Naive thymus-derived CD8-positive, alpha-beta T cell (primary cell): ENCODE measurements around the gene PLSCR2. TPM values are rescaled to one million over a fixed set of nuclear protein-coding genes. Genes with fewer than 3 reads are reported as not detected.
A peak's percentile ranks its signal among the peaks of the same experiment; 100 is the strongest.

Experiments
- ATAC-seq, 2 donors: fragments of 150-1000 bp; cut with Tn5 transposase in 1 of 2; sonication (Bioruptor Pico), chemical (Tn5 transposase) in 1 of 2; 1 replicate in 1 of 2; 2 replicates in 1 of 2; pipeline ENCODE4 v1.10.0; 2021; ENCODE audit warnings: mild to moderate bottlenecking in 2 of 2, moderate library complexity in 2 of 2
- POLR2A ChIA-PET: fragments of 350-600 bp; sonication (Branson Sonifier 250); formaldehyde crosslinking; loops from one replicate; lab custom pipeline; 2021; ENCODE audit warnings: antibody characterized with exemption; lab: Charles Lee
- DNase-seq, 10 donors: peaks; one replicate each; pipeline versions ENCODE4 v3.0.0 to v3.0.0-alpha.2; 2020 to 2022
- H3K27ac Mint-ChIP-seq, 10 donors: one replicate each; pipeline ENCODE4 v1.8.0; 2020 to 2022; ENCODE audit warnings: mild to moderate bottlenecking in 10 of 10, mixed read lengths in 10 of 10, moderate library complexity in 4 of 10, inconsistent platforms in 1 of 10
- H3K27me3 Mint-ChIP-seq, 5 donors: one replicate each; pipeline ENCODE4 v1.8.0; 2021 to 2022; ENCODE audit warnings: mixed read lengths in 5 of 5
- H3K36me3 Mint-ChIP-seq, 3 donors: one replicate each; pipeline ENCODE4 v1.8.0; 2020 to 2022; ENCODE audit warnings: mixed read lengths in 3 of 3, mild to moderate bottlenecking in 2 of 3, inconsistent platforms in 1 of 3
- H3K4me1 Mint-ChIP-seq, 4 donors: one replicate each; pipeline ENCODE4 v1.8.0; 2021 to 2022; ENCODE audit warnings: mixed read lengths in 4 of 4
- H3K4me3 Mint-ChIP-seq, 10 donors: one replicate each; pipeline ENCODE4 v1.8.0; 2020 to 2022; ENCODE audit warnings: mild to moderate bottlenecking in 10 of 10, mixed read lengths in 10 of 10, moderate library complexity in 6 of 10, inconsistent platforms in 1 of 10
- H3K9me3 Mint-ChIP-seq, 9 donors: one replicate each; pipeline ENCODE4 v1.8.0; 2020 to 2022; ENCODE audit warnings: mixed read lengths in 9 of 9, mild to moderate bottlenecking in 3 of 9, inconsistent platforms in 1 of 9, moderate library complexity in 1 of 9
- polyA plus RNA-seq, 3 donors: library from polyadenylated mRNA; unstranded; fragments of 300-500 nt; fragmentation: Illumina TruSeq; gene quantifications; one replicate each; pipeline ENCODE4 v1.2.3, GENCODE V29; 2021
- total RNA-seq, 8 experiments: library from RNA in 2 of 8; stranded (reverse) in 2 of 8; gene quantifications; one replicate each; pipeline ENCODE4 v1.2.3 and lab custom pipeline; 2021 to 2026

Gene PLSCR2
- total and polyA plus RNA-seq, 5 experiments from 2014 or later: 0.31 to 1.2 (median 0.76) TPM; not detected in 2

GRCh38 chr3:146473726-146474125 is 4.4 kb upstream of the PLSCR2 start:
- Mint-ChIP-seq H3K4me1 (peaks cover 0 to 11% (median 7%) of the 10 kb centered on the region in 4 donors), H3K9me3 (peaks cover 0 to 2% (median 0%) of the 10 kb centered on the region in 9 donors), H3K27me3 (peaks cover 5 to 20% (median 11%) of the 10 kb centered on the region in 5 donors), H3K36me3 (no peaks in the 10 kb centered on the region), H3K27ac (no peak overlapping the region), H3K4me3 (no peak overlapping the region)
- ATAC-seq: no peak
- POLR2A ChIA-PET: no interaction called here
- DNase-seq: no peak

GRCh38 chr3:146472611-146473010 is 3.2 kb upstream of the PLSCR2 start:
- Mint-ChIP-seq H3K9me3 (no peaks in the 10 kb centered on the region), H3K27me3 (peaks cover 0 to 20% (median 7%) of the 10 kb centered on the region in 5 donors), H3K4me3 (no peak overlapping the region), H3K4me1 (peaks cover under 1 to 11% (median 8%) of the 10 kb centered on the region in 4 donors), H3K36me3 (no peaks in the 10 kb centered on the region), H3K27ac (no peak overlapping the region)
- POLR2A ChIA-PET: no interaction called here
- DNase-seq: no peak
- no peak for ATAC-seq

GRCh38 chr3:146471012-146471411 is 1.7 kb upstream of the PLSCR2 start:
- Mint-ChIP-seq H3K27ac (peak overlapping the region in 2 of 10 donors; percentile 67 to 81), H3K36me3 (no peaks in the 10 kb centered on the region), H3K4me1 (peaks cover 2 to 11% (median 8%) of the 10 kb centered on the region in 4 donors), H3K9me3 (no peaks in the 10 kb centered on the region), H3K4me3 (peak overlapping the region in 7 of 10 donors; percentile 72 to 88 (median 84)), H3K27me3 (peaks cover 0 to 20% (median 7%) of the 10 kb centered on the region in 5 donors)
- DNase-seq (no peak), ATAC-seq (no peak)
- POLR2A ChIA-PET: no interaction called here

GRCh38 chr3:146470425-146470990 is 1.1 kb upstream of the PLSCR2 start:
- peaks cover 0 to 20% (median 7%) of the 10 kb centered on the region in 5 donors for H3K27me3 Mint-ChIP-seq
- H3K27ac Mint-ChIP-seq: peak overlapping the region in 6 of 10 donors; percentile 6 to 91 (median 70)
- peaks cover 2 to 14% (median 11%) of the 10 kb centered on the region in 4 donors for H3K4me1 Mint-ChIP-seq
- POLR2A ChIA-PET: no interaction called here
- H3K36me3 Mint-ChIP-seq: no peaks in the 10 kb centered on the region
- ATAC-seq (no peak), DNase-seq (no peak)
- peak overlapping the region; percentile 72 to 88 (median 82) for H3K4me3 Mint-ChIP-seq
- H3K9me3 Mint-ChIP-seq: no peaks in the 10 kb centered on the region

- Mint-ChIP-seq H3K36me3 (no peaks in the 10 kb centered on the region), H3K27ac (peak overlapping the region; percentile 56 to 93 (median 82)), H3K27me3 (peaks cover 0 to 2% (median 0%) of the 10 kb centered on the region in 5 donors), H3K4me1 (peaks cover 2 to 16% (median 11%) of the 10 kb centered on the region in 4 donors), H3K9me3 (no peaks in the 10 kb centered on the region), H3K4me3 (peak overlapping the region; percentile 72 to 88 (median 82))
- POLR2A ChIA-PET: interaction anchor here (1.6 kb wide), 1 partner anchor 76 kb away, joined by 6 read pairs; the partner anchor contains the start of gene PLSCR1
- DNase-seq (no peak), ATAC-seq (no peak)
Measured at GRCh38 chr3:146468671-146469149, 651 bp downstream of the PLSCR2 start.

GRCh38 chr3:146468234-146468633 is 1.1 kb downstream of the PLSCR2 start:
- Mint-ChIP-seq H3K4me3 (peak overlapping the region in 7 of 10 donors; percentile 14 to 88 (median 80)), H3K27ac (peak overlapping the region in 9 of 10 donors; percentile 9 to 93 (median 79)), H3K27me3 (no peaks in the 10 kb centered on the region), H3K4me1 (peaks cover 5 to 16% (median 11%) of the 10 kb centered on the region in 4 donors), H3K9me3 (peaks cover 0 to 2% (median 0%) of the 10 kb centered on the region in 9 donors), H3K36me3 (peaks cover 0 to 5% (median 3%) of the 10 kb centered on the region in 3 donors)
- no peak for DNase-seq
- POLR2A ChIA-PET: interaction anchor here (1.6 kb wide), 1 partner anchor 76 kb away, joined by 6 read pairs; the partner anchor contains the start of gene PLSCR1
- ATAC-seq: no peak

- Mint-ChIP-seq H3K36me3 (peaks cover 0 to 5% (median 3%) of the 10 kb centered on the region in 3 donors), H3K27me3 (no peaks in the 10 kb centered on the region), H3K27ac (peak overlapping the region in 1 of 10 donors; percentile 22), H3K9me3 (peaks cover 0 to 2% (median 0%) of the 10 kb centered on the region in 9 donors), H3K4me3 (no peak overlapping the region), H3K4me1 (peaks cover 5 to 16% (median 11%) of the 10 kb centered on the region in 4 donors)
- DNase-seq (no peak), ATAC-seq (no peak)
- POLR2A ChIA-PET: no interaction called here
Measured at GRCh38 chr3:146466604-146467003, 2.8 kb downstream of the PLSCR2 start.

- Mint-ChIP-seq H3K36me3 (peaks cover 0 to 5% (median 3%) of the 10 kb centered on the region in 3 donors), H3K4me3 (no peak overlapping the region), H3K4me1 (peaks cover 5 to 16% (median 11%) of the 10 kb centered on the region in 4 donors), H3K27ac (peak overlapping the region in 1 of 10 donors; percentile 22), H3K27me3 (no peaks in the 10 kb centered on the region), H3K9me3 (peaks cover 0 to 2% (median 0%) of the 10 kb centered on the region in 9 donors)
- no peak for DNase-seq
- no peak for ATAC-seq
- POLR2A ChIA-PET: no interaction called here
Measured at GRCh38 chr3:146465693-146466465, 3.5 kb downstream of the PLSCR2 start.

- POLR2A ChIA-PET: no interaction called here
- Mint-ChIP-seq H3K4me3 (no peak overlapping the region), H3K4me1 (peaks cover 1 to 14% (median 9%) of the 10 kb centered on the region in 4 donors), H3K9me3 (peaks cover 0 to 2% (median 0%) of the 10 kb centered on the region in 9 donors), H3K27ac (no peak overlapping the region), H3K36me3 (peaks cover 3 to 5% (median 3%) of the 10 kb centered on the region in 3 donors), H3K27me3 (no peaks in the 10 kb centered on the region)
- no peak for DNase-seq
- no peak for ATAC-seq
Measured at GRCh38 chr3:146464783-146465182, 4.6 kb downstream of the PLSCR2 start.

- Mint-ChIP-seq H3K9me3 (peaks cover 0 to 2% (median 0%) of the 10 kb centered on the region in 9 donors), H3K4me3 (no peak overlapping the region), H3K27ac (no peak overlapping the region), H3K36me3 (peaks cover 3 to 5% (median 5%) of the 10 kb centered on the region in 3 donors), H3K4me1 (peaks cover 1 to 8% (median 7%) of the 10 kb centered on the region in 4 donors), H3K27me3 (no peaks in the 10 kb centered on the region)
- POLR2A ChIA-PET: no interaction called here
- DNase-seq: no peak
- no peak for ATAC-seq
Measured at GRCh38 chr3:146464005-146464595, 5.3 kb downstream of the PLSCR2 start.

GRCh38 chr3:146454796-146455195 is 14.6 kb downstream of the PLSCR2 start:
- no peaks in the 10 kb centered on the region for H3K9me3 Mint-ChIP-seq
- POLR2A ChIA-PET: no interaction called here
- H3K27me3 Mint-ChIP-seq: peaks cover 0 to 2% (median 0%) of the 10 kb centered on the region in 5 donors
- H3K36me3 Mint-ChIP-seq: peaks cover 0 to 7% (median 0%) of the 10 kb centered on the region in 3 donors
- no peak overlapping the region for H3K27ac Mint-ChIP-seq
- DNase-seq (no peak), ATAC-seq (no peak)
- no peaks in the 10 kb centered on the region for H3K4me1 Mint-ChIP-seq
- no peak overlapping the region for H3K4me3 Mint-ChIP-seq

GRCh38 chr3:146449613-146450012 is 19.7 kb downstream of the PLSCR2 start:
- DNase-seq (no peak), ATAC-seq (no peak)
- POLR2A ChIA-PET: no interaction called here
- Mint-ChIP-seq H3K27ac (no peak overlapping the region), H3K4me1 (peaks cover 0 to 2% (median 0%) of the 10 kb centered on the region in 4 donors), H3K27me3 (peaks cover 0 to 11% (median 9%) of the 10 kb centered on the region in 5 donors), H3K4me3 (no peak overlapping the region), H3K36me3 (peaks cover 0 to 25% (median 21%) of the 10 kb centered on the region in 3 donors), H3K9me3 (peaks cover 6 to 38% (median 19%) of the 10 kb centered on the region in 9 donors)
